IMR-90 (cell line): ENCODE measurements around the gene FMC1. TPM values are rescaled to one million over a fixed set of nuclear protein-coding genes. Genes with fewer than 3 reads are reported as not detected.
A peak's percentile ranks its signal among the peaks of the same experiment; 100 is the strongest.

Experiments used
- ATAC-seq: fragments of 200-7000 bp; cut with Tn5 transposase; 2 replicates; pipeline ENCODE4 v1.9.1; 2020; ENCODE audit warnings: low read depth, mild to moderate bottlenecking, moderate library complexity
- BruUV-seq: library from RNA; stranded (reverse); fragments of 400-500 nt; replicated peaks from 2 replicates; lab custom pipeline; 2021; lab: Mats Ljungman, UMichigan
- CTCF ChIA-PET: fragments of 300-600 bp; formaldehyde crosslinking; extraction: SDS; loops from one replicate; lab custom pipeline; 2021; ENCODE audit warnings: antibody characterized with exemption; lab: Yijun Ruan, JAX
- POLR2A ChIA-PET: fragments of 300-600 bp; sonication (Branson Sonifier 250); formaldehyde crosslinking; loops from one replicate; lab custom pipeline; 2022; ENCODE audit warnings: antibody characterized with exemption; ENCODE audit not compliant: unreplicated experiment; lab: Charles Lee
- DNase-seq: peaks from one replicate; pipeline ENCODE4 v3.0.0; 2013
- H2AFZ ChIP-seq: replicated peaks from 2 replicates; pipeline ENCODE3; 2013; ENCODE audit warnings: low read length, mild to moderate bottlenecking; ENCODE audit not compliant: poor library complexity
- H2AK5ac ChIP-seq: 2 replicates; pipeline ENCODE4 v1.6.1; 2013; ENCODE audit warnings: low read depth, low read length, inconsistent platforms
- H2AK9ac ChIP-seq: replicated peaks from 2 replicates; pipeline ENCODE3; 2013; ENCODE audit warnings: mild to moderate bottlenecking, low read depth, low read length, moderate library complexity; ENCODE audit not compliant: poor library complexity
- H2BK120ac ChIP-seq: 2 replicates; pipeline ENCODE4 v1.6.1; 2013; ENCODE audit warnings: low read depth, low read length, inconsistent platforms
- H2BK15ac ChIP-seq: 3 replicates; pipeline ENCODE4 v1.6.1; 2013; ENCODE audit warnings: low read depth, low read length, inconsistent platforms
- H2BK20ac ChIP-seq: 2 replicates; pipeline ENCODE4 v1.6.1; 2013; ENCODE audit warnings: low read depth, mild to moderate bottlenecking, inconsistent platforms, low read length, moderate library complexity
- H2BK5ac ChIP-seq: 2 replicates; pipeline ENCODE4 v1.6.1; 2013; ENCODE audit warnings: mild to moderate bottlenecking, low read depth, low read length, inconsistent platforms; ENCODE audit not compliant: poor library complexity, severe bottlenecking
- H3K14ac ChIP-seq: replicated peaks from 2 replicates; pipeline ENCODE4 v1.6.1; 2013; ENCODE audit warnings: low read depth, low read length, inconsistent platforms
- H3K18ac ChIP-seq: 2 replicates; pipeline ENCODE4 v1.6.1; 2013; ENCODE audit warnings: low read depth, low read length, control low read depth
- H3K23ac ChIP-seq: 2 replicates; pipeline ENCODE4 v1.6.1; 2013; ENCODE audit warnings: low read depth, low read length, inconsistent platforms
- H3K27ac ChIP-seq: 2 replicates; pipeline ENCODE4 v1.5.1; 2013; ENCODE audit warnings: mild to moderate bottlenecking, control low read depth, low read length; ENCODE audit not compliant: insufficient read depth
- H3K27me3 ChIP-seq: 2 replicates; pipeline ENCODE4 v1.6.1; 2013; ENCODE audit warnings: low read length; ENCODE audit not compliant: control insufficient read depth, insufficient read depth
- H3K36me3 ChIP-seq: 2 replicates; pipeline ENCODE4 v1.6.1; 2013; ENCODE audit warnings: low read length, mixed read lengths; ENCODE audit not compliant: control insufficient read depth, insufficient read depth
- H3K4ac ChIP-seq: 2 replicates; pipeline ENCODE4 v1.6.1; 2013; ENCODE audit warnings: low read depth, low read length, inconsistent platforms
- H3K4me1 ChIP-seq: 2 replicates; pipeline ENCODE4 v1.6.1; 2013; ENCODE audit warnings: low read length, mixed read lengths; ENCODE audit not compliant: control insufficient read depth, insufficient read depth
- H3K4me2 ChIP-seq: 2 replicates; pipeline ENCODE4 v1.6.1; 2013; ENCODE audit warnings: low read depth, mild to moderate bottlenecking, control low read depth, low read length, moderate library complexity
- H3K4me3 ChIP-seq: 2 replicates; pipeline ENCODE4 v1.5.1; 2013; ENCODE audit warnings: low read depth, mild to moderate bottlenecking, control low read depth, low read length, moderate library complexity; ENCODE audit not compliant: insufficient read depth
- H3K56ac ChIP-seq: 2 replicates; pipeline ENCODE4 v1.6.1; 2013; ENCODE audit warnings: low read length, inconsistent platforms; ENCODE audit not compliant: insufficient read depth; ENCODE audit errors: extremely low read depth
- H3K79me1 ChIP-seq, 2 experiments: 2 replicates each; pipeline ENCODE4 v1.6.1; 2013; ENCODE audit warnings: low read length in 2 of 2, inconsistent platforms in 1 of 2, low read depth in 1 of 2
- H3K9ac ChIP-seq: 2 replicates; pipeline ENCODE4 v1.6.1; 2013; ENCODE audit warnings: low read depth, low read length, control low read depth
- H3K9me1 ChIP-seq: 2 replicates; pipeline ENCODE4 v1.6.1; 2013; ENCODE audit warnings: low read length, inconsistent platforms; ENCODE audit not compliant: insufficient read depth
- H3K9me3 ChIP-seq: 2 replicates; pipeline ENCODE4 v1.6.1; 2013; ENCODE audit warnings: low read length; ENCODE audit not compliant: control insufficient read depth, insufficient read depth
- H4K20me1 ChIP-seq: 2 replicates; pipeline ENCODE4 v1.6.1; 2013; ENCODE audit warnings: low read length, inconsistent platforms; ENCODE audit not compliant: insufficient read depth
- H4K5ac ChIP-seq: 2 replicates; pipeline ENCODE4 v1.6.1; 2013; ENCODE audit warnings: mild to moderate bottlenecking, low read depth, low read length, control low read depth
- H4K8ac ChIP-seq, 2 experiments: 2 replicates each; pipeline ENCODE4 v1.6.1; 2013; ENCODE audit warnings: low read depth in 2 of 2, low read length in 2 of 2, control low read depth in 1 of 2, inconsistent platforms in 1 of 2
- H4K91ac ChIP-seq: 2 replicates; pipeline ENCODE4 v1.6.1; 2013; ENCODE audit warnings: low read depth, low read length, inconsistent platforms; ENCODE audit not compliant: insufficient read depth
- BHLHE40 ChIP-seq: fragments of 150-350 bp; IDR thresholded peaks from 2 replicates; pipeline ENCODE4 v1.6.1; 2016; ENCODE audit warnings: mild to moderate bottlenecking, low read depth, low read length
- CEBPB ChIP-seq: IDR thresholded peaks from 2 replicates; pipeline ENCODE4 v1.6.1; 2012; ENCODE audit warnings: low read depth, low read length, improper control_type of control experiment
- CHD1 ChIP-seq: IDR thresholded peaks from 2 replicates; pipeline ENCODE4 v1.6.1; 2012; ENCODE audit warnings: low read depth, low read length, improper control_type of control experiment
- FOS ChIP-seq: fragments of 150-350 bp; IDR thresholded peaks from 2 replicates; pipeline ENCODE4 v1.6.1; 2016; ENCODE audit warnings: low read depth, low read length
- MAFK ChIP-seq: IDR thresholded peaks from 2 replicates; pipeline ENCODE4 v1.6.1; 2012; ENCODE audit warnings: low read depth, low read length, improper control_type of control experiment
- MAZ ChIP-seq: IDR thresholded peaks from 2 replicates; pipeline ENCODE4 v1.6.1; 2012; ENCODE audit warnings: low read depth, mild to moderate bottlenecking, low read length, improper control_type of control experiment, moderate library complexity, borderline replicate concordance
- MXI1 ChIP-seq: IDR thresholded peaks from 2 replicates; pipeline ENCODE4 v1.6.1; 2012; ENCODE audit warnings: low read depth, mild to moderate bottlenecking, low read length, moderate library complexity, borderline replicate concordance
- NFE2L2 ChIP-seq: fragments of 150-350 bp; IDR thresholded peaks from 2 replicates; pipeline ENCODE4 v1.6.1; 2016; ENCODE audit warnings: low read depth, mild to moderate bottlenecking, low read length
- POLR2A ChIP-seq: IDR thresholded peaks from 2 replicates; pipeline ENCODE4 v1.6.1; 2012; ENCODE audit warnings: mild to moderate bottlenecking, low read depth, low read length
- RAD21 ChIP-seq: IDR thresholded peaks from 2 replicates; pipeline ENCODE4 v1.6.1; 2012; ENCODE audit warnings: low read length, improper control_type of control experiment
- RCOR1 ChIP-seq: IDR thresholded peaks from 2 replicates; pipeline ENCODE4 v1.6.1; 2012; ENCODE audit warnings: mild to moderate bottlenecking, low read length, improper control_type of control experiment; ENCODE audit not compliant: insufficient replicate concordance
- RFX5 ChIP-seq: IDR thresholded peaks from 2 replicates; pipeline ENCODE4 v1.8.0; 2012; ENCODE audit warnings: low read depth, mild to moderate bottlenecking, low read length, moderate library complexity
- SMC3 ChIP-seq: fragments of 150-350 bp; IDR thresholded peaks from 2 replicates; pipeline ENCODE4 v1.6.1; 2016; ENCODE audit warnings: low read depth, mild to moderate bottlenecking, antibody characterized with exemption, low read length, moderate library complexity
- USF2 ChIP-seq: fragments of 150-350 bp; IDR thresholded peaks from 2 replicates; pipeline ENCODE4 v1.6.1; 2017; ENCODE audit warnings: mild to moderate bottlenecking, antibody characterized with exemption, low read length, low read depth
- WGBS, 2 experiments: methylation state at CpG; one replicate each; pipeline versions ENCODE4 v1.1.5 to v1.1.7; 2013; ENCODE audit warnings: missing lambda C conversion rate in 2 of 2; ENCODE audit not compliant: insufficient read length in 1 of 2; ENCODE audit errors: extremely low coverage in 2 of 2; 5-methylcytosine and 5-hydroxymethylcytosine counted together
- dilution Hi-C: fragments of 300-500 bp; cut with HindIII; formaldehyde crosslinking; loops from one replicate; pipeline ENCODE4 v1.14.3; 2018; ENCODE audit warnings: low sequenced_read_pairs; ENCODE audit not compliant: unreplicated experiment
- in situ Hi-C: fragments of 300-500 bp; cut with MboI; formaldehyde crosslinking; loops from 3 replicates; pipeline ENCODE4 v1.14.3; 2019; ENCODE audit warnings: low sequenced_read_pairs, inconsistent platforms, mixed read lengths
- intact Hi-C: fragments of 100-400 bp; cut with micrococcal nuclease; formaldehyde crosslinking; loops from 2 replicates; pipeline ENCODE4 v1.10.0; 2022
- polyA plus RNA-seq, 3 experiments: library from polyadenylated mRNA; depleted of rRNA; stranded (reverse); fragments of >200 nt; gene quantifications; 2 replicates each; pipeline ENCODE4 v1.2.3, GENCODE V29; 2012; ENCODE audit warnings: low replicate concordance in 1 of 3
- total RNA-seq: library from RNA; depleted of rRNA; stranded (reverse); fragments of >200 nt; gene quantifications from 2 replicates; pipeline ENCODE4 v1.2.3, GENCODE V29; 2012
- TF ChIP-seq, protein P1 (sequence below): fragments of 150-350 bp; IDR thresholded peaks from 2 replicates; pipeline ENCODE4 v1.6.1; 2016; ENCODE audit warnings: low read depth, mild to moderate bottlenecking, low read length, moderate library complexity, borderline replicate concordance
- TF ChIP-seq, protein P2 (sequence below): conservative IDR thresholded peaks from 2 replicates; pipeline ENCODE4 v1.5.1; 2012; ENCODE audit warnings: mild to moderate bottlenecking, low read depth, low read length, improper control_type of control experiment

The FMC1 gene
- total and polyA plus RNA-seq, 2 of the 4 experiments (the other 2 are of a cell fraction), result 6.1 to 11.9 TPM

DNA sequence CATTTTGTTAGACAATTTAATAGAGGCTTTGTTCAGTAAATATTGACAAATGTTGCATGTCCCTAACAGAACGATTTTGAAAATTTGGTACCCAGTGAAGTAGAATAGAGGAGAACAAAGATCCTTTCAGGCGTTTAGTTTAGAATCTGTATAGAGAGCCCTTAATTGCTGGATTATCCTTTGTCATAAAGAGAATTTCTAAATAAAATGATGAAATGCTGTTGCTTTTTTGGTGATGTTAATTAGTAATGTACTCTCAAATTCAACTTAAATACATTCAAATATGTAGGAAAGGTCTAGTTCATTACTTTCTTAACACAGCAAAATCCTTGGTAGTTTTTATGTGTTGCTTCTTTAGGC is 19.8 kb downstream of the FMC1 start:
- H3K27me3 ChIP-seq, result no peaks in the 10 kb centered on the region
- H2AK5ac ChIP-seq, result no peak overlapping the region
- H2AK9ac ChIP-seq, result no peak overlapping the region
- ChIA-PET CTCF (no interaction called here), POLR2A (no interaction called here)
- peak overlapping the region; percentile 76 for H3K23ac ChIP-seq
- in situ Hi-C loops, result no loop called here
- H2BK5ac ChIP-seq, result peak overlapping the region; percentile 6
- 0% methylated on average over 1 of the region's 2 CpGs; no CpG with 5 or more reads in 1 of the 2 experiments for WGBS, 2 experiments
- H3K4me3 ChIP-seq, result peak overlapping the region; percentile 56
- peak overlapping the region; percentile 84 for H3K4me2 ChIP-seq
- H3K27ac ChIP-seq, result peak overlapping the region; percentile 56; the same call in 1 of the 2 replicates
- H2BK15ac ChIP-seq, result no peak overlapping the region
- peak overlapping the region; percentile 77; the same call in 1 of the 2 replicates for H3K14ac ChIP-seq
- H3K9ac ChIP-seq, result peak overlapping the region; percentile 77
- TF ChIP-seq MAFK (no peak), POLR2A (no peak), RCOR1 (no peak), CHD1 (no peak), BHLHE40 (no peak), RAD21 (no peak), FOS (no peak), NFE2L2 (no peak), RFX5 (no peak), MXI1 (no peak), MAZ (no peak), SMC3 (no peak), USF2 (no peak), CEBPB (no peak)
- TF ChIP-seq, protein P1, sequence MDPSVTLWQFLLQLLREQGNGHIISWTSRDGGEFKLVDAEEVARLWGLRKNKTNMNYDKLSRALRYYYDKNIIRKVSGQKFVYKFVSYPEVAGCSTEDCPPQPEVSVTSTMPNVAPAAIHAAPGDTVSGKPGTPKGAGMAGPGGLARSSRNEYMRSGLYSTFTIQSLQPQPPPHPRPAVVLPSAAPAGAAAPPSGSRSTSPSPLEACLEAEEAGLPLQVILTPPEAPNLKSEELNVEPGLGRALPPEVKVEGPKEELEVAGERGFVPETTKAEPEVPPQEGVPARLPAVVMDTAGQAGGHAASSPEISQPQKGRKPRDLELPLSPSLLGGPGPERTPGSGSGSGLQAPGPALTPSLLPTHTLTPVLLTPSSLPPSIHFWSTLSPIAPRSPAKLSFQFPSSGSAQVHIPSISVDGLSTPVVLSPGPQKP, result no peak
- TF ChIP-seq, protein P2, sequence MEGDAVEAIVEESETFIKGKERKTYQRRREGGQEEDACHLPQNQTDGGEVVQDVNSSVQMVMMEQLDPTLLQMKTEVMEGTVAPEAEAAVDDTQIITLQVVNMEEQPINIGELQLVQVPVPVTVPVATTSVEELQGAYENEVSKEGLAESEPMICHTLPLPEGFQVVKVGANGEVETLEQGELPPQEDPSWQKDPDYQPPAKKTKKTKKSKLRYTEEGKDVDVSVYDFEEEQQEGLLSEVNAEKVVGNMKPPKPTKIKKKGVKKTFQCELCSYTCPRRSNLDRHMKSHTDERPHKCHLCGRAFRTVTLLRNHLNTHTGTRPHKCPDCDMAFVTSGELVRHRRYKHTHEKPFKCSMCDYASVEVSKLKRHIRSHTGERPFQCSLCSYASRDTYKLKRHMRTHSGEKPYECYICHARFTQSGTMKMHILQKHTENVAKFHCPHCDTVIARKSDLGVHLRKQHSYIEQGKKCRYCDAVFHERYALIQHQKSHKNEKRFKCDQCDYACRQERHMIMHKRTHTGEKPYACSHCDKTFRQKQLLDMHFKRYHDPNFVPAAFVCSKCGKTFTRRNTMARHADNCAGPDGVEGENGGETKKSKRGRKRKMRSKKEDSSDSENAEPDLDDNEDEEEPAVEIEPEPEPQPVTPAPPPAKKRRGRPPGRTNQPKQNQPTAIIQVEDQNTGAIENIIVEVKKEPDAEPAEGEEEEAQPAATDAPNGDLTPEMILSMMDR, result no peak
- dilution Hi-C loops, result no loop called here
- H3K4ac ChIP-seq, result peak overlapping the region; percentile 42; the same call in 1 of the 2 replicates
- DNase-seq, result no peak
- no peak overlapping the region for H3K18ac ChIP-seq
- no peak overlapping the region; a peak in 1 of 4 replicates for H4K8ac ChIP-seq
- H2BK120ac ChIP-seq, result no peak overlapping the region
- H3K4me1 ChIP-seq, result no peaks in the 10 kb centered on the region; the same call in 1 of the 2 replicates
- peaks cover 0 to 30% of the 10 kb centered on the region in 2 experiments; a peak in 3 of 4 replicates for H3K79me1 ChIP-seq
- H4K91ac ChIP-seq, result no peak overlapping the region
- intact Hi-C loops, result loop anchor here (5.0 kb wide), 2 partner anchors 36 to 51 kb away; no protein-coding TSS in a partner anchor
- H2BK20ac ChIP-seq, result no peak overlapping the region
- H2AFZ ChIP-seq, result no peak overlapping the region
- ATAC-seq, result no peak
- H3K36me3 ChIP-seq, result peaks cover 2% of the 10 kb centered on the region
- peaks cover 54% of the 10 kb centered on the region for H4K20me1 ChIP-seq
- no TSS peak for BruUV-seq
- H3K9me1 ChIP-seq, result peaks cover 5% of the 10 kb centered on the region; the same call in 1 of the 2 replicates
- no peaks in the 10 kb centered on the region for H3K9me3 ChIP-seq
- no peak overlapping the region for H4K5ac ChIP-seq
- peak overlapping the region; percentile 70 for H3K56ac ChIP-seq
